Left ventricle myocardium inferior (tissue), 1 donor: ENCODE results near the gene STAT4. TPM values are rescaled to one million over a fixed set of nuclear protein-coding genes. Genes with fewer than 3 reads are reported as not detected.

Source experiments
- DNase-seq: peaks from one replicate; pipeline ENCODE4 v3.0.0-alpha.2; 2020
- H3K27ac ChIP-seq: fragments of 200-600 bp; replicated peaks from 2 replicates; pipeline ENCODE4 v1.8.0; 2021
- H3K27me3 ChIP-seq: fragments of 200-600 bp; 2 replicates; pipeline ENCODE4 v1.8.0; 2021; ENCODE audit warnings: low read depth
- H3K36me3 ChIP-seq: fragments of 200-600 bp; 2 replicates; pipeline ENCODE4 v1.8.0; 2021
- H3K4me1 ChIP-seq: fragments of 200-600 bp; 2 replicates; pipeline ENCODE4 v1.8.0; 2021
- H3K4me3 ChIP-seq: fragments of 200-600 bp; 2 replicates; pipeline ENCODE4 v1.8.0; 2021; ENCODE audit warnings: mild to moderate bottlenecking, moderate library complexity
- H3K9me3 ChIP-seq: fragments of 200-600 bp; replicated peaks from 2 replicates; pipeline ENCODE4 v1.8.0; 2021
- CTCF ChIP-seq: fragments of 200-600 bp; IDR thresholded peaks from 2 replicates; pipeline ENCODE4 v1.8.0; 2021; ENCODE audit warnings: antibody characterized with exemption, mild to moderate bottlenecking, borderline replicate concordance
- intact Hi-C: fragments of 100-400 bp; cut with micrococcal nuclease; formaldehyde crosslinking; loops from one replicate; pipeline ENCODE4 v1.11.0; 2022
- total RNA-seq: library from RNA; stranded (reverse); fragmentation: NEBNext Ultra II Directional; extraction: Animal tissue kit (Norgen Biotek cat#: 25700); gene quantifications from one replicate; pipeline ENCODE4 v1.2.1, GENCODE V29; 2021
- donor health status: DM: no; HTN: yes; CAD: no; lungs with severe emphysema.

STAT4 gene
- total RNA-seq, 1 donor from 2014 or later, result 0.82 TPM

DNA sequence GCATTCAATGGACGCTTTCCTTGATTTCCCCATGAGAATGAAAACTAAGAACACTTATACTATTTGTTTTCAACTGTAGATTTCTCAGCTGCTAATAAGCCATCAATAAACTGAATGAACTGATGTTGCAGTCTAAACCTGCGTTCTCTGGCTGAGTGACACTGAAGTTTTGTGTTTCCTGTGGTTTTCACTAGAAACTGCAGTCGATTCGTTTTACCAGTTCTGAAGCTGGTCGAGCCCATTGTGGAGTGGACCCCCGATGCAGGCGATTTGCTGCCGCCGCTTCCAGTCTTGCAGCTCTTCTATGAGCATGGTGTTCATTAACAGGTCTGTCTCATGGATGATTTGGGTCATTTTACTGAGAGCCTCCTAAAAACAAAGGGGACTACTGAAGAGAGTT is 86.2 kb downstream of the STAT4 start:
- Histone ChIP-seq H3K9me3 (no peaks in the 10 kb centered on the region), H3K4me1 (no peaks in the 10 kb centered on the region), H3K36me3 (no peaks in the 10 kb centered on the region), H3K27ac (no peak overlapping the region), H3K4me3 (no peak overlapping the region), H3K27me3 (no peaks in the 10 kb centered on the region)
- no peak for TF ChIP-seq CTCF
- DNase-seq, result no peak
- intact Hi-C loops, result no loop called here

GRCh38 chr2:191063584-191063983 is 87.2 kb downstream of the STAT4 start:
- no peaks in the 10 kb centered on the region for H3K4me1 ChIP-seq
- H3K36me3 ChIP-seq, result no peaks in the 10 kb centered on the region
- H3K27ac ChIP-seq, result no peak overlapping the region
- intact Hi-C loops, result no loop called here
- no peaks in the 10 kb centered on the region for H3K9me3 ChIP-seq
- H3K27me3 ChIP-seq, result no peaks in the 10 kb centered on the region
- no peak for TF ChIP-seq CTCF
- DNase-seq, result no peak
- no peak overlapping the region for H3K4me3 ChIP-seq

DNA sequence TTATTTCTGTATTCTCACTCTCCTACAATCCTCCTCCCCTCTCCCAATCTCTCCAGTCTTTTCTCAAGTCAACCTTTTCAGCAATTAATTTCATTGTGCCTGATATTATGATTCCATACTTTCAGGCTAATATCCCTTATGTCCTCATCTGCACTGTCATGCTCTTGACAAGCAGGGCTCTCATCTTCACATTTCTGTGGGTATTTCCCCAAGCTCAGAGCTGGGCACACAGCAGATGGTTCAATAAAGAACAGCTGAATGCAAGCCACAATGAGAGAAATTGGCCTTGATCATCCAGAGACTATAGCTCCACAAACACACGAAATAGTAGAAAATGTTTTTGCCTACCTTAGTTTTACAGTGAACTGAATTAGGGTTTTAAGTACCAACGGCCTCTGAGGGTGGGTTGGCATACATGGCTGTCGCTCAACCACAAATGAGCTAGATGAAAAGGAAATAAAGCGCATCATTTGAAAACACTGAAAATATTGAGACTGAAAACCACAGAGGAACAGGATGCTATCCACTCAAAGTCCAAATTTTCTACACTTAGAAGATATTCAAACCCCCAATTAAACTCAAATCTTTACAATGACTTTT is 89.3 kb downstream of the STAT4 start:
- H3K27ac ChIP-seq, result no peak overlapping the region
- no peak for TF ChIP-seq CTCF
- no peaks in the 10 kb centered on the region for H3K9me3 ChIP-seq
- H3K27me3 ChIP-seq, result no peaks in the 10 kb centered on the region
- no peak overlapping the region for H3K4me3 ChIP-seq
- intact Hi-C loops, result no loop called here
- no peak for DNase-seq
- no peaks in the 10 kb centered on the region for H3K4me1 ChIP-seq
- H3K36me3 ChIP-seq, result no peaks in the 10 kb centered on the region

- DNase-seq, result no peak
- intact Hi-C loops, result loop anchor here (10.0 kb wide), 2 partner anchors 95 to 465 kb away; partner anchors contain the start of gene STAT4
- Histone ChIP-seq H3K36me3 (no peaks in the 10 kb centered on the region), H3K27ac (no peak overlapping the region), H3K27me3 (no peaks in the 10 kb centered on the region), H3K4me1 (no peaks in the 10 kb centered on the region), H3K4me3 (no peak overlapping the region), H3K9me3 (no peaks in the 10 kb centered on the region)
- TF ChIP-seq CTCF, result no peak
Observed at GRCh38 chr2:191059308-191059707, 91.5 kb downstream of the STAT4 start.

DNA sequence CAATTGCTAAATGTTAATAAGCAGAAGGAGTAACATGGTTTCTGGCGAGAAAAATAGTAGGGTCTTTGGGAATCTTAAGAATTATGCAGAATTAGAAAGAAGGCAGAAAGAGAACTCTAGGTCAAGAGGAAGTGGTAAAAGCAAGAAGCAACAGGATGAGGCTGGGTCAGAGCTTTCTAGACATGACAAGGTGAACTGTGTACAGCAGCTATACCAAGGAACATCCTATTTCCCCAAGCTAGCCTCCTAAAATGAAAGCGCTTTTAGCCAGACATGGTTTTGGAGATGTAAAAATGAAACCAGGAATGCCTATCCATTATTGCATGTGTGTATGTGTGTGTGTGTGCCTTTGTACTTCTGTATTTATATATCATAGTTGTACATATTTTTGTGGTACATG is 94.6 kb downstream of the STAT4 start:
- TF ChIP-seq CTCF, result no peak
- peaks cover 13% of the 10 kb centered on the region for H3K4me1 ChIP-seq
- H3K27ac ChIP-seq, result no peak overlapping the region
- no peak overlapping the region for H3K4me3 ChIP-seq
- no peaks in the 10 kb centered on the region for H3K36me3 ChIP-seq
- H3K9me3 ChIP-seq, result no peaks in the 10 kb centered on the region
- DNase-seq, result no peak
- intact Hi-C loops, result loop anchor here (10.0 kb wide), 2 partner anchors 99 to 469 kb away; partner anchors contain the start of gene STAT4
- peaks cover 11% of the 10 kb centered on the region for H3K27me3 ChIP-seq
